HepG2 (cell line): ENCODE data around the gene GRK5. TPM values are rescaled to one million over a fixed set of nuclear protein-coding genes. Genes with fewer than 3 reads are reported as not detected.

ENCODE experiments used
- CBX2 ChIP-seq, 2 experiments: fragments of 200-600 bp in 1 of 2; sonication (generic); formaldehyde crosslinking in 1 of 2; IDR thresholded peaks; 2 replicates each; pipeline versions ENCODE4 v1.7.0 to v1.8.1; 2018 to 2022; ENCODE audit warnings: low read depth in 2 of 2, low read length in 1 of 2, mild to moderate bottlenecking in 1 of 2, missing genetic modification reagents in 1 of 2
- CTCF ChIP-seq: sonication (generic); formaldehyde crosslinking; IDR thresholded peaks from 2 replicates; pipeline ENCODE4 v1.5.0; 2020; ENCODE audit warnings: mild to moderate bottlenecking, missing genetic modification reagents, moderate library complexity
- MATR3 ChIP-seq: sonication (generic); formaldehyde crosslinking; IDR thresholded peaks from 2 replicates; pipeline ENCODE4 v1.4.0; 2020; ENCODE audit warnings: missing genetic modification reagents
- PPARG ChIP-seq: conservative IDR thresholded peaks from 2 replicates; pipeline ENCODE4 v1.6.1; 2016; ENCODE audit warnings: missing biosample characterization, missing genetic modification reagents
- RELA ChIP-seq: sonication (generic); formaldehyde crosslinking; IDR thresholded peaks from 2 replicates; pipeline ENCODE4 v1.4.0; 2020; ENCODE audit warnings: missing genetic modification reagents
- SIX1 ChIP-seq: sonication (generic); formaldehyde crosslinking; IDR thresholded peaks from 2 replicates; pipeline ENCODE4 v1.4.0; 2020; ENCODE audit warnings: missing genetic modification reagents, borderline replicate concordance
- SMAD3 ChIP-seq: sonication (generic); formaldehyde crosslinking; IDR thresholded peaks from 2 replicates; pipeline ENCODE4 v1.4.0; 2020; ENCODE audit warnings: missing genetic modification reagents
- STAG1 ChIP-seq: sonication (generic); formaldehyde crosslinking; IDR thresholded peaks from 2 replicates; pipeline ENCODE4 v1.4.0; 2020; ENCODE audit warnings: missing genetic modification reagents
- THRA ChIP-seq: sonication (generic); formaldehyde crosslinking; IDR thresholded peaks from 2 replicates; pipeline ENCODE4 v1.4.0; 2020; ENCODE audit warnings: missing genetic modification reagents, borderline replicate concordance
- ZBED4 ChIP-seq: sonication (generic); formaldehyde crosslinking; IDR thresholded peaks from 2 replicates; pipeline ENCODE4 v1.4.0; 2020; ENCODE audit warnings: missing genetic modification reagents, borderline replicate concordance
- ZBTB38 ChIP-seq: sonication (generic); formaldehyde crosslinking; IDR thresholded peaks from 2 replicates; pipeline ENCODE4 v1.5.1; 2020; ENCODE audit warnings: mild to moderate bottlenecking, missing genetic modification reagents
- ZBTB4 ChIP-seq: sonication (generic); formaldehyde crosslinking; IDR thresholded peaks from 2 replicates; pipeline ENCODE4 v1.4.0; 2020; ENCODE audit warnings: missing genetic modification reagents, mild to moderate bottlenecking, borderline replicate concordance
- ZNF580 ChIP-seq: IDR thresholded peaks from 2 replicates; pipeline ENCODE4 v1.6.1; 2016; ENCODE audit warnings: low read depth, borderline replicate concordance
- ZNF737 ChIP-seq: sonication (generic); formaldehyde crosslinking; IDR thresholded peaks from 2 replicates; pipeline ENCODE4 v1.5.0; 2020; ENCODE audit warnings: missing genetic modification reagents, mild to moderate bottlenecking, borderline replicate concordance
- ZNF790 ChIP-seq: sonication (generic); formaldehyde crosslinking; IDR thresholded peaks from 2 replicates; pipeline ENCODE4 v1.8.0; 2022; ENCODE audit warnings: missing genetic modification reagents, mild to moderate bottlenecking, borderline replicate concordance
- ZSCAN29 ChIP-seq: sonication (generic); formaldehyde crosslinking; conservative IDR thresholded peaks from 2 replicates; pipeline ENCODE4 v1.4.0; 2020; ENCODE audit warnings: mild to moderate bottlenecking, missing genetic modification reagents
- polyA plus RNA-seq, 8 experiments: library from polyadenylated mRNA; depleted of rRNA in 3 of 8; stranded (reverse) in 7 of 8; unstranded in 1 of 8; fragments of >200 nt; fragmentation: Illumina TruSeq in 4 of 8; extraction: Trizol in 4 of 8; gene quantifications; 2 replicates each; pipeline versions ENCODE4 v1.2.1 to v1.2.3, GENCODE V29; 2011 to 2016; ENCODE audit warnings: low read depth in 4 of 8, missing spikeins in 1 of 8, mixed read lengths in 1 of 8; ENCODE audit not compliant: insufficient read depth in 1 of 8
- total RNA-seq, 5 experiments: library from RNA; depleted of rRNA; stranded (reverse); fragments of >200 nt; fragmentation: Illumina TruSeq; extraction: Trizol; gene quantifications; 2 replicates each; pipeline ENCODE4 v1.2.3, GENCODE V29; 2016; ENCODE audit warnings: low read depth in 1 of 5

GRK5 gene
- total and polyA plus RNA-seq, 2 of the 13 experiments (the other 11 are each of a cell fraction or from before 2014, with no cell fraction given), result 10.4 to 12.6 TPM

- TF ChIP-seq ZBTB4 (CRISPR knock-in tag) (no peak), ZBTB38 (CRISPR knock-in tag) (no peak), MATR3 (CRISPR knock-in tag) (no peak), THRA (CRISPR knock-in tag) (peak; percentile 61; the same call in 1 of the 2 replicates), RELA (CRISPR knock-in tag) (no peak), ZNF580 (peak; percentile 46; the same call in 1 of the 2 replicates), SIX1 (no peak), ZNF737 (CRISPR knock-in tag) (no peak), PPARG (CRISPR knock-in tag) (0 out of 2 replicates have a peak, but pooled peaks have one; percentile 27), CBX2 (IDR thresholded peaks at IDR 0.05; ENCODE audit: low read depth, low read length) (no peak), CBX2 (CRISPR knock-in tag; IDR thresholded peaks at IDR 0.05; ENCODE audit: low read depth) (no peak), SMAD3 (CRISPR knock-in tag) (no peak; the same call in 1 of the 2 replicates), ZSCAN29 (CRISPR knock-in tag) (peak; percentile 52; the same call in 1 of the 2 replicates), CTCF (CRISPR knock-in tag) (peak; percentile 96), ZNF790 (no peak), ZBED4 (CRISPR knock-in tag) (no peak), STAG1 (CRISPR knock-in tag) (peak; percentile 99)
These were observed 8.0 kb upstream of the GRK5 start (continued) for GRCh38 chr10:119199231-119199992.
